H9 (cell line): ENCODE results near the gene NAIF1. TPM values are rescaled to one million over a fixed set of nuclear protein-coding genes. Genes with fewer than 3 reads are reported as not detected.

Source experiments
- DNase-seq: peaks from one replicate; pipeline ENCODE4 v3.0.0-alpha.2; 2017
- H2AFZ ChIP-seq: one replicate; pipeline ENCODE4 v1.6.1; 2013; ENCODE audit warnings: mild to moderate bottlenecking, low read length, control low read depth, moderate library complexity
- H2AK5ac ChIP-seq: 2 replicates; pipeline ENCODE4 v1.6.1; 2013; ENCODE audit warnings: low read length, control low read depth, mixed read lengths; ENCODE audit not compliant: insufficient read length
- H2BK120ac ChIP-seq: one replicate; pipeline ENCODE4 v1.6.1; 2013; ENCODE audit warnings: low read depth, mild to moderate bottlenecking, low read length, control low read depth, inconsistent platforms; ENCODE audit not compliant: poor library complexity, severe bottlenecking
- H2BK12ac ChIP-seq: 2 replicates; pipeline ENCODE4 v1.6.1; 2013; ENCODE audit warnings: low read length, control low read depth, mixed read lengths, low read depth; ENCODE audit not compliant: insufficient read length
- H2BK15ac ChIP-seq: 2 replicates; pipeline ENCODE4 v1.6.1; 2013; ENCODE audit warnings: low read depth, low read length, control low read depth
- H2BK20ac ChIP-seq: one replicate; pipeline ENCODE4 v1.6.1; 2013; ENCODE audit warnings: low read depth, mild to moderate bottlenecking, low read length, control low read depth, inconsistent platforms; ENCODE audit not compliant: poor library complexity, severe bottlenecking
- H2BK5ac ChIP-seq: 2 replicates; pipeline ENCODE4 v1.6.1; 2013; ENCODE audit warnings: low read length, control low read depth, mixed read lengths; ENCODE audit not compliant: insufficient read length
- H3K14ac ChIP-seq: 2 replicates; pipeline ENCODE4 v1.6.1; 2013; ENCODE audit warnings: low read length, control low read depth; ENCODE audit not compliant: insufficient read depth
- H3K18ac ChIP-seq: 2 replicates; pipeline ENCODE4 v1.6.1; 2013; ENCODE audit warnings: low read depth, mild to moderate bottlenecking, mixed read lengths, low read length, control low read depth; ENCODE audit not compliant: insufficient read length
- H3K23ac ChIP-seq: 2 replicates; pipeline ENCODE4 v1.6.1; 2013; ENCODE audit warnings: low read length, control low read depth, mixed read lengths, low read depth; ENCODE audit not compliant: insufficient read length
- H3K23me2 ChIP-seq: 2 replicates; pipeline ENCODE4 v1.6.1; 2013; ENCODE audit warnings: low read depth, mild to moderate bottlenecking, mixed read lengths, low read length, control low read depth; ENCODE audit not compliant: insufficient read length, poor library complexity, severe bottlenecking
- H3K27ac ChIP-seq: 2 replicates; pipeline ENCODE4 v1.5.1; 2013; ENCODE audit warnings: low read length, control low read depth, mixed read lengths, low read depth; ENCODE audit not compliant: insufficient read length
- H3K27me3 ChIP-seq: 2 replicates; pipeline ENCODE4 v1.6.1; 2013; ENCODE audit warnings: low read length, control low read depth, inconsistent platforms; ENCODE audit not compliant: insufficient read depth
- H3K4ac ChIP-seq: 2 replicates; pipeline ENCODE4 v1.6.1; 2013; ENCODE audit warnings: low read depth, mild to moderate bottlenecking, control low read depth, inconsistent platforms, low read length, moderate library complexity
- H3K4me1 ChIP-seq: 2 replicates; pipeline ENCODE4 v1.6.1; 2013; ENCODE audit warnings: low read length, control low read depth, inconsistent platforms; ENCODE audit not compliant: insufficient read depth
- H3K4me2 ChIP-seq: 2 replicates; pipeline ENCODE4 v1.6.1; 2013; ENCODE audit warnings: low read length, control low read depth, mixed read lengths; ENCODE audit not compliant: insufficient read length, insufficient read depth
- H3K56ac ChIP-seq: 2 replicates; pipeline ENCODE4 v1.6.1; 2013; ENCODE audit warnings: low read depth, mild to moderate bottlenecking, mixed read lengths, low read length, control low read depth; ENCODE audit not compliant: insufficient read length
- H3K79me1 ChIP-seq: 2 replicates; pipeline ENCODE4 v1.6.1; 2013; ENCODE audit warnings: low read depth, mild to moderate bottlenecking, moderate library complexity, low read length, control low read depth, inconsistent platforms; ENCODE audit not compliant: insufficient read depth, poor library complexity, severe bottlenecking
- H3K79me2 ChIP-seq: 2 replicates; pipeline ENCODE4 v1.6.1; 2013; ENCODE audit warnings: low read length, control low read depth, inconsistent platforms; ENCODE audit not compliant: insufficient read depth
- H3K9ac ChIP-seq: 2 replicates; pipeline ENCODE4 v1.6.1; 2013; ENCODE audit warnings: low read length, control low read depth, mixed read lengths; ENCODE audit not compliant: insufficient read length; ENCODE audit errors: extremely low read depth
- H3K9me3 ChIP-seq: one replicate; pipeline ENCODE4 v1.6.1; 2013; ENCODE audit warnings: low read depth, low read length, inconsistent platforms; ENCODE audit not compliant: control insufficient read depth
- H3T11ph ChIP-seq: one replicate; pipeline ENCODE4 v1.6.1; 2013; ENCODE audit warnings: mild to moderate bottlenecking, low read length, control low read depth, inconsistent platforms
- H4K20me1 ChIP-seq: one replicate; pipeline ENCODE4 v1.6.1; 2013; ENCODE audit not compliant: control insufficient read depth, insufficient read length, insufficient read depth
- H4K5ac ChIP-seq: 2 replicates; pipeline ENCODE4 v1.6.1; 2013; ENCODE audit warnings: low read depth, mild to moderate bottlenecking, mixed read lengths, low read length, control low read depth; ENCODE audit not compliant: insufficient read length
- H4K8ac ChIP-seq: replicated peaks from 2 replicates; pipeline ENCODE4 v1.6.1; 2013; ENCODE audit warnings: low read length, control low read depth, mixed read lengths, low read depth; ENCODE audit not compliant: insufficient read length
- H4K91ac ChIP-seq: 2 replicates; pipeline ENCODE4 v1.6.1; 2013; ENCODE audit warnings: low read depth, mild to moderate bottlenecking, moderate library complexity, mixed read lengths, low read length, control low read depth; ENCODE audit not compliant: insufficient read length
- H3K27ac Mint-ChIP-seq, 3 experiments: 2 replicates in 2 of 3; 3 replicates in 1 of 3; pipeline ENCODE4 v1.8.0; 2020 to 2021; ENCODE audit warnings: mixed read lengths in 3 of 3, mild to moderate bottlenecking in 1 of 3, moderate library complexity in 1 of 3
- H3K27me3 Mint-ChIP-seq: 2 replicates; pipeline ENCODE4 v1.8.0; 2021; ENCODE audit warnings: low read depth, mild to moderate bottlenecking, moderate library complexity, mixed read lengths
- H3K36me3 Mint-ChIP-seq, 3 experiments: 2 replicates in 2 of 3; 3 replicates in 1 of 3; pipeline ENCODE4 v1.8.0; 2020 to 2021; ENCODE audit warnings: low read depth in 3 of 3, mixed read lengths in 3 of 3; ENCODE audit not compliant: insufficient read depth in 1 of 3
- H3K4me1 Mint-ChIP-seq, 2 experiments: 2 replicates each; pipeline ENCODE4 v1.8.0; 2020; ENCODE audit warnings: mixed read lengths in 2 of 2
- H3K4me3 Mint-ChIP-seq, 2 experiments: 2 replicates in 1 of 2; 3 replicates in 1 of 2; pipeline ENCODE4 v1.8.0; 2020 to 2021; ENCODE audit warnings: mild to moderate bottlenecking in 2 of 2, mixed read lengths in 2 of 2, moderate library complexity in 1 of 2
- H3K9me3 Mint-ChIP-seq, 2 experiments: 2 replicates in 1 of 2; 3 replicates in 1 of 2; pipeline ENCODE4 v1.8.0; 2020; ENCODE audit warnings: mild to moderate bottlenecking in 2 of 2, mixed read lengths in 2 of 2, moderate library complexity in 1 of 2
- CTCF ChIP-seq: fragments of 200-600 bp; sonication (generic); conservative IDR thresholded peaks from 3 replicates; pipeline ENCODE4 v1.8.0; 2021; ENCODE audit warnings: antibody characterized with exemption, mild to moderate bottlenecking
- WGBS: extraction: QIAGEN DNeasy Blood & Tissue Kit; methylation state at CpG from one replicate; pipeline ENCODE4 v1.1.7; 2013; ENCODE audit warnings: missing lambda C conversion rate, low lambda C conversion rate, mixed read lengths; ENCODE audit not compliant: insufficient read length; ENCODE audit errors: extremely low coverage; 5-methylcytosine and 5-hydroxymethylcytosine counted together
- total RNA-seq: library from RNA; stranded (reverse); gene quantifications from 2 replicates; pipeline ENCODE4 v1.2.1, GENCODE V29; 2021

The NAIF1 gene
- total RNA-seq, 1 experiment from 2014 or later, result 6.3 TPM

GRCh38 chr9:128049843-128050242, 17.3 kb downstream of the NAIF1 start:
- Histone ChIP-seq H3K79me2 (no peaks in the 10 kb centered on the region), H3K9me3 (no peaks in the 10 kb centered on the region), H2BK12ac (no peak overlapping the region), H3K4me1 (no peaks in the 10 kb centered on the region), H2BK15ac (no peak overlapping the region), H2BK120ac (no peak overlapping the region), H4K8ac (no peak overlapping the region), H3K79me1 (no peaks in the 10 kb centered on the region), H3K18ac (no peak overlapping the region), H2BK20ac (no peak overlapping the region), H3K27ac (no peak overlapping the region), H3K4ac (no peak overlapping the region), H2AFZ (no peak overlapping the region), H2BK5ac (no peak overlapping the region), H4K5ac (no peak overlapping the region), H3K23ac (no peak overlapping the region), H3T11ph (no peak overlapping the region), H4K20me1 (no peaks in the 10 kb centered on the region), H3K14ac (no peak overlapping the region), H3K56ac (no peak overlapping the region), H2AK5ac (no peak overlapping the region), H4K91ac (no peak overlapping the region), H3K23me2 (no peaks in the 10 kb centered on the region), H3K9ac (no peak overlapping the region), H3K4me2 (no peak overlapping the region), H3K27me3 (no peaks in the 10 kb centered on the region)
- no peak for DNase-seq
- no peaks in the 10 kb centered on the region for H3K9me3 Mint-ChIP-seq
- WGBS, result no CpG with 5 or more reads among the region's 3 CpGs
- H3K36me3 Mint-ChIP-seq, result no peaks in the 10 kb centered on the region
- H3K4me1 Mint-ChIP-seq, result peaks cover 0 to 5% of the 10 kb centered on the region in 2 experiments; a peak in 1 of 4 replicates
- no peak overlapping the region for H3K4me3 Mint-ChIP-seq
- no peak overlapping the region for H3K27ac Mint-ChIP-seq
- peaks cover 4% of the 10 kb centered on the region for H3K27me3 Mint-ChIP-seq
- TF ChIP-seq CTCF, result no peak
